ENCODE results near the gene CMTM4. TPM values are rescaled to one million over a fixed set of nuclear protein-coding genes. Genes with fewer than 3 reads are reported as not detected.
"Not testable (repeated sequence)": the region's sequence is repeated elsewhere in the genome, so short reads cannot be mapped to it uniquely, and the experiment has no call there.

Gene CMTM4
- total and polyA plus RNA-seq, 4 donors: 24.3 to 78.0 (median 32.0) TPM

- Histone ChIP-seq H3K27ac (ENCODE audit: low read depth in 1 of 2, low read length in 1 of 2) (no peak overlapping the region), H3K27me3 (ENCODE audit: control insufficient read depth in 3 of 3, insufficient read depth in 3 of 3, low read length in 2 of 3) (no peaks in the 10 kb centered on the region), H3K9me3 (ENCODE audit: control insufficient read depth in 4 of 4, insufficient read depth in 3 of 4, low read length in 3 of 4) (no peaks in the 10 kb centered on the region), H3K4me3 (no peak overlapping the region), H3K9ac (ENCODE audit: insufficient read depth in 1 of 2, low read length in 2 of 2) (no peak overlapping the region), H3K4me1 (ENCODE audit: control insufficient read depth in 5 of 5, insufficient read depth in 5 of 5, low read length in 5 of 5) (peaks cover 0 to 1% (median 0%) of the 10 kb centered on the region in 5 donors), H3K36me3 (ENCODE audit: control insufficient read depth in 4 of 4, insufficient read depth in 4 of 4, low read length in 4 of 4) (peaks cover 0 to 3% (median 1%) of the 10 kb centered on the region in 4 donors)
- no peak for TF ChIP-seq CTCF (IDR thresholded peaks at IDR 0.05; ENCODE audit: control extremely low read depth, extremely low read depth)
- WGBS, 2 donors: 90 to 97% methylated on average over 5 of the region's 5 CpGs
- DNase-seq (no peak), ATAC-seq (ENCODE audit: insufficient read depth, low FRiP score) (no peak)
Measured at GRCh38 chr16:66629856-66630255, 66.7 kb downstream of the CMTM4 start.

GRCh38 chr16:66627611-66628378, 68.7 kb downstream of the CMTM4 start:
- not testable (repeated sequence) for H3K9me3 ChIP-seq (ENCODE audit: control insufficient read depth in 4 of 4, insufficient read depth in 3 of 4, low read length in 3 of 4); ATAC-seq (ENCODE audit: insufficient read depth, low FRiP score); DNase-seq; H3K27me3 ChIP-seq (ENCODE audit: control insufficient read depth in 3 of 3, insufficient read depth in 3 of 3, low read length in 2 of 3); H3K27ac ChIP-seq (ENCODE audit: low read depth in 1 of 2, low read length in 1 of 2); H3K4me1 ChIP-seq (ENCODE audit: control insufficient read depth in 5 of 5, insufficient read depth in 5 of 5, low read length in 5 of 5); H3K36me3 ChIP-seq (ENCODE audit: control insufficient read depth in 4 of 4, insufficient read depth in 4 of 4, low read length in 4 of 4); H3K4me3 ChIP-seq
- H3K9ac ChIP-seq (ENCODE audit: insufficient read depth in 1 of 2, low read length in 2 of 2): peak overlapping the region in 1 of 2 donors; percentile 23
- WGBS, 2 donors: 95% methylated on average over 17 of the region's 17 CpGs

GRCh38 chr16:66623755-66624154, 72.8 kb downstream of the CMTM4 start:
- peaks cover 0 to 13% (median 2%) of the 10 kb centered on the region in 4 donors for H3K36me3 ChIP-seq (ENCODE audit: control insufficient read depth in 4 of 4, insufficient read depth in 4 of 4, low read length in 4 of 4)
- H3K4me3 ChIP-seq: no peak overlapping the region
- H3K9ac ChIP-seq (ENCODE audit: insufficient read depth in 1 of 2, low read length in 2 of 2): no peak overlapping the region
- no peak overlapping the region for H3K27ac ChIP-seq (ENCODE audit: low read depth in 1 of 2, low read length in 1 of 2)
- DNase-seq (no peak), ATAC-seq (ENCODE audit: insufficient read depth, low FRiP score) (no peak)
- H3K4me1 ChIP-seq (ENCODE audit: control insufficient read depth in 5 of 5, insufficient read depth in 5 of 5, low read length in 5 of 5): peaks cover 0 to 2% (median 0%) of the 10 kb centered on the region in 5 donors
- no peaks in the 10 kb centered on the region for H3K27me3 ChIP-seq (ENCODE audit: control insufficient read depth in 3 of 3, insufficient read depth in 3 of 3, low read length in 2 of 3)
- no peaks in the 10 kb centered on the region for H3K9me3 ChIP-seq (ENCODE audit: control insufficient read depth in 4 of 4, insufficient read depth in 3 of 4, low read length in 3 of 4)
- 88 to 91% methylated on average over 3 of the region's 3 CpGs for WGBS, 2 donors
- TF ChIP-seq CTCF (IDR thresholded peaks at IDR 0.05; ENCODE audit: control extremely low read depth, extremely low read depth): no peak

- DNase-seq (no peak), ATAC-seq (ENCODE audit: insufficient read depth, low FRiP score) (no peak)
- Histone ChIP-seq H3K27me3 (ENCODE audit: control insufficient read depth in 3 of 3, insufficient read depth in 3 of 3, low read length in 2 of 3) (no peaks in the 10 kb centered on the region), H3K9me3 (ENCODE audit: control insufficient read depth in 4 of 4, insufficient read depth in 3 of 4, low read length in 3 of 4) (no peaks in the 10 kb centered on the region), H3K36me3 (ENCODE audit: control insufficient read depth in 4 of 4, insufficient read depth in 4 of 4, low read length in 4 of 4) (peaks cover 0 to 13% (median 2%) of the 10 kb centered on the region in 4 donors), H3K9ac (ENCODE audit: insufficient read depth in 1 of 2, low read length in 2 of 2) (no peak overlapping the region), H3K4me1 (ENCODE audit: control insufficient read depth in 5 of 5, insufficient read depth in 5 of 5, low read length in 5 of 5) (peaks cover 0 to 2% (median 0%) of the 10 kb centered on the region in 5 donors), H3K4me3 (no peak overlapping the region), H3K27ac (ENCODE audit: low read depth in 1 of 2, low read length in 1 of 2) (no peak overlapping the region)
- 64 to 81% methylated on average over 3 of the region's 3 CpGs for WGBS, 2 donors
- TF ChIP-seq CTCF (IDR thresholded peaks at IDR 0.05; ENCODE audit: control extremely low read depth, extremely low read depth): no peak
Measured at GRCh38 chr16:66622863-66623262, 73.7 kb downstream of the CMTM4 start.

All from lung (tissue), 12 donors.